ENCODE data around the gene GRK5.
"Not testable (repeated sequence)": the region's sequence is repeated elsewhere in the genome, so short reads cannot be mapped to it uniquely, and the experiment has no call there.

GRK5 gene

GRCh38 chr10:119257899-119258419 lies 50.6 kb downstream of the GRK5 start:
- no peak overlapping the region for H3K27ac ChIP-seq
- TF ChIP-seq ZFX (IDR thresholded peaks at IDR 0.05; ENCODE audit: borderline replicate concordance) (no peak), CTCF (IDR thresholded peaks at IDR 0.05) (no peak)

DNA sequence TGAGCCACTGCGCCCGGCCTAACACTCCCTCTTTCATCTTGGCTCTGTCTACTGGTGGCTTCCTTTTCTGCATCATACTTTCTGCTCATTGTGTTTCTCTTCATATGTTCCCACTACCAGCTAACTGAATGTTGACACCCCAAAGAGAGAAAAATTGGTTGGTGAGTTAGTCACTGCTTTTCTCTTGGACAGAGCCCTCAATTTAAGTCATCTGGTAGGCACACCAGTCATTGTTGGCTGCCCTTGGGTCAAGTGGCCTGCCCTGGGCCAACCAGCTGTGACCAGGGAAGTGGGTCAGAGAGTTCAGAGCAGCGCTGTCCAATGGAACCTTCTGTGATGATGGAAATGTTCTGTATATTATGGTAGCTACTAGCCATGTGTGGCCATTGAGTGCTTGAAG lies 52.0 kb downstream of the GRK5 start:
- no peak overlapping the region for H3K27ac ChIP-seq
- no peak for TF ChIP-seq CTCF (IDR thresholded peaks at IDR 0.05)
- TF ChIP-seq ZFX (IDR thresholded peaks at IDR 0.05; ENCODE audit: borderline replicate concordance) = no peak

DNA sequence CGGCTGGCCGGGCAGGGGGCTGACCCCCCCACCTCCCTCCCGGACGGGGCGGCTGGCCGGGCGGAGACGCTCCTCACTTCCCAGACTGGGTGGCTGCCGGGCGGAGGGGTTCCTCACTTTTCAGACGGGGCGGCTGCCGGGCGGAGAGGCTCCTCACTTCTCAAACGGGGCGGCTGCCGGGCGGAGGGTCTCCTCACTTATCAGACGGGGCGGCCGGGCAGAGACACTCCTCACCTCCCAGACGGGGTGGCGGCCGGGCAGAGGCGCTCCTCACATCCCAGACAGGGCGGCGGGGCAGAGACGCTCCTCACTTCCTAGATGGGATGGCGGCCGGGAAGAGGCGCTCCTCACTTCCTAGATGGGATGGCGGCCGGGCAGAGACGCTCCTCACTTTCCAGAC lies 53.6 kb downstream of the GRK5 start:
- H3K27ac ChIP-seq = not testable (repeated sequence)

- TF ChIP-seq CTCF (IDR thresholded peaks at IDR 0.05) = no peak
- TF ChIP-seq ZFX (IDR thresholded peaks at IDR 0.05; ENCODE audit: borderline replicate concordance) = no peak
- H3K27ac ChIP-seq = no peak overlapping the region
Measured at GRCh38 chr10:119263951-119264617, 56.7 kb downstream of the GRK5 start.

DNA sequence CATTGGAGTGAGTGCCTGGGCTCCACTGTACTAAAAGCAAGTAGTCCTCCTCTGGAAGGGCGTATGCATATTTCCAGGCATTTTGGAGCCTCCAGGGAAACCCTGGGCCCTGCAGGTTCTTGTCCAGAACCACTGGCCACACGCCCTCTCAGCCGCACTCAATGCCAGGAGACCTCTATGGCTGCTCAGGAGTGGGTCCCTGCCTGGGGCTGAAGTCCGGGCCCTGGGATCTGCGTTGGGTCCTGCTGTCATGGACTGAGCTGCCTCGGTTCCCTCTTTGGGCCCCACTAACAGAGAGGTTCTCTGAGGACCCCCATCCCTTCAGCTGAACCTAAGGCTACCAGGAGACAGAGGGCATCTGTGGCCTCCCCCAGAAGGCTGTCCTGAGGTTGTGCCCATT lies 58.3 kb downstream of the GRK5 start:
- TF ChIP-seq ZFX (IDR thresholded peaks at IDR 0.05; ENCODE audit: borderline replicate concordance) (no peak), CTCF (IDR thresholded peaks at IDR 0.05) (no peak)
- no peak overlapping the region for H3K27ac ChIP-seq

- no peak overlapping the region for H3K27ac ChIP-seq
- TF ChIP-seq CTCF (IDR thresholded peaks at IDR 0.05) (no peak), ZFX (IDR thresholded peaks at IDR 0.05; ENCODE audit: borderline replicate concordance) (no peak)
Measured at GRCh38 chr10:119267384-119267783, 60.0 kb downstream of the GRK5 start.

DNA sequence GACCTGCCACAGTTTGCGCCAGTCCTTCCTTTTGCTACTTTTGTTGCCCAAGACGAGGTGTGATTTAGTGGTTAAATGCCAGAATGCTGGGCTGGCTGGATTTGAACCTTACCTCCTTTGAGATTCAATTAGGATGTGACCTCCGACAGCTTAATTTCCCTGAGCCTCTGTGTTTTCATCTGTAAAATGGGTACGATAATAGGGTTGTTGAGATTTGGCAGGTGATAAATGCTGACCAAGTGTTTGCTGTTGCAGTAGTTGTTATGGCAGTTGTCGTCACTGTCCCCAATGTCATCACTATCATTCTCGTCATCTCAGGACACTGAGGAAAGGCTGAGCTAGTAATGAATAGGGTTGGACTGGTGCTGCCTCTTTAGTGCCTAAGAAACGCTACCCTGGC lies 61.1 kb downstream of the GRK5 start:
- no peak overlapping the region for H3K27ac ChIP-seq
- TF ChIP-seq CTCF (IDR thresholded peaks at IDR 0.05) = no peak
- TF ChIP-seq ZFX (IDR thresholded peaks at IDR 0.05; ENCODE audit: borderline replicate concordance) = no peak
